SU-DHL-6 (cell line): ENCODE measurements around the gene TAF11L13.
A peak's percentile ranks its signal among the peaks of the same experiment; 100 is the strongest.

ENCODE experiments used
- H2AFZ ChIP-seq: fragments of 200-600 bp; sonication (generic); 2 replicates; pipeline ENCODE4 v1.6.1; 2014; ENCODE audit warnings: low read depth, mild to moderate bottlenecking, moderate library complexity, mixed read lengths, antibody characterized with exemption, low read length; ENCODE audit not compliant: severe bottlenecking
- H3F3A ChIP-seq: fragments of 200-600 bp; shearing (Covaris generic); 2 replicates; pipeline ENCODE4 v1.6.0; 2016; ENCODE audit warnings: antibody characterized with exemption, mild to moderate bottlenecking; ENCODE audit not compliant: insufficient read depth
- H3K27ac ChIP-seq: fragments of 200-600 bp; sonication (generic); 2 replicates; pipeline ENCODE4 v1.5.1; 2016; ENCODE audit warnings: low read depth, mild to moderate bottlenecking, low read length, moderate library complexity, mixed read lengths
- H3K27me3 ChIP-seq: fragments of 200-600 bp; sonication (generic), shearing (Covaris generic); 2 replicates; pipeline ENCODE4 v1.6.0; 2014; ENCODE audit warnings: mild to moderate bottlenecking, low read length
- H3K36me3 ChIP-seq: fragments of 200-600 bp; sonication (generic); 2 replicates; pipeline ENCODE4 v1.6.1; 2014; ENCODE audit warnings: mild to moderate bottlenecking, low read length, mixed read lengths
- H3K4me2 ChIP-seq: fragments of 300-600, 200-600 bp; shearing (Covaris generic), sonication (generic); 2 replicates; pipeline ENCODE4 v1.6.0; 2014; ENCODE audit warnings: low read length, low read depth, mild to moderate bottlenecking; ENCODE audit not compliant: poor library complexity, severe bottlenecking
- H3K4me3 ChIP-seq: fragments of 200-600 bp; sonication (generic); 2 replicates; pipeline ENCODE4 v1.5.1; 2014; ENCODE audit warnings: antibody characterized with exemption, low read length, mild to moderate bottlenecking, mixed read lengths; ENCODE audit not compliant: insufficient read depth, poor library complexity, severe bottlenecking
- H3K79me2 ChIP-seq: fragments of 200-600 bp; sonication (generic); 2 replicates; pipeline ENCODE4 v1.6.1; 2014; ENCODE audit warnings: mild to moderate bottlenecking, low read length, moderate library complexity; ENCODE audit not compliant: insufficient read depth
- H3K9ac ChIP-seq: fragments of 200-600 bp; sonication (generic); 2 replicates; pipeline ENCODE4 v1.7.0; 2014; ENCODE audit warnings: mild to moderate bottlenecking, low read length
- H3K9me2 ChIP-seq: fragments of 200-600 bp; sonication (generic); replicated peaks from 2 replicates; pipeline ENCODE4 v1.6.1; 2014; ENCODE audit warnings: low read length; ENCODE audit not compliant: insufficient read depth
- H3K9me3 ChIP-seq: fragments of 200-600 bp; sonication (generic); 2 replicates; pipeline ENCODE4 v1.6.1; 2014; ENCODE audit warnings: low read length, mixed read lengths; ENCODE audit not compliant: insufficient read depth
- H4K20me1 ChIP-seq: fragments of 200-600 bp; sonication (generic); 2 replicates; pipeline ENCODE4 v1.6.1; 2014; ENCODE audit warnings: low read depth, mild to moderate bottlenecking, antibody characterized with exemption, low read length, moderate library complexity, mixed read lengths
- EZH2phosphoT487 ChIP-seq: fragments of 200-600 bp; sonication (generic), shearing (Covaris generic); conservative IDR thresholded peaks from 2 replicates; pipeline ENCODE4 v1.6.1; 2018; ENCODE audit warnings: mild to moderate bottlenecking, antibody characterized with exemption, low read length, moderate library complexity, mixed read lengths
- TF ChIP-seq, protein P1 (sequence below): fragments of 200-600 bp; sonication (generic); IDR thresholded peaks from one replicate; pipeline ENCODE4 v1.5.1; 2017; ENCODE audit warnings: antibody characterized with exemption, mild to moderate bottlenecking, low read length, moderate library complexity; ENCODE audit not compliant: insufficient read depth, poor library complexity, severe bottlenecking

TAF11L13 gene

DNA sequence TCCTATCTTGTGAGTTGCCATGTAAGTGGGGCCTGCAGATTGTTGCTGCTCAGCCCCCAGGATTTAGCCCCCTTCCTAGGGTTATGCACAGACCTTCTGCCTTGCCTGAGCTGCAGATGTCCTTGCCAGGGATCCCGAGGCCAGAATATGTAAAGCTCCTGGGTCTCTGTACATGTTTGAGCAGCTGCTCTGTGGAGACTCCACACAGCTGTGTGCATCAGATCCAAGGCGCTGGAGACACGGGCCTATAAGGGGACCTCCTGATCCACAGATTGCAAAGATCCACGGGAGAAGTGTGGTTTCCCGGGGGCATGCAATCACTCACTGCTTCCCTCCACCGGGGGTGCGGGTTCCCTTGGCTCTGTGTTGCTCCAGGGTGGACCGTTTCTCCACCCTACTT lies 31.3 kb downstream of the TAF11L13 start:
- Histone ChIP-seq H3K9me2 (no peaks in the 10 kb centered on the region), H3K36me3 (no peaks in the 10 kb centered on the region), H2AFZ (no peak overlapping the region), H3K27me3 (no peaks in the 10 kb centered on the region), H3K9ac (no peak overlapping the region), H3K4me3 (no peak overlapping the region), H3K79me2 (no peaks in the 10 kb centered on the region), H4K20me1 (no peaks in the 10 kb centered on the region), H3K27ac (no peak overlapping the region), H3K4me2 (no peak overlapping the region), H3K9me3 (peaks cover 4% of the 10 kb centered on the region; the same call in 1 of the 2 replicates), H3F3A (no peaks in the 10 kb centered on the region)
- no peak for TF ChIP-seq EZH2phosphoT487
- TF ChIP-seq, protein P1, sequence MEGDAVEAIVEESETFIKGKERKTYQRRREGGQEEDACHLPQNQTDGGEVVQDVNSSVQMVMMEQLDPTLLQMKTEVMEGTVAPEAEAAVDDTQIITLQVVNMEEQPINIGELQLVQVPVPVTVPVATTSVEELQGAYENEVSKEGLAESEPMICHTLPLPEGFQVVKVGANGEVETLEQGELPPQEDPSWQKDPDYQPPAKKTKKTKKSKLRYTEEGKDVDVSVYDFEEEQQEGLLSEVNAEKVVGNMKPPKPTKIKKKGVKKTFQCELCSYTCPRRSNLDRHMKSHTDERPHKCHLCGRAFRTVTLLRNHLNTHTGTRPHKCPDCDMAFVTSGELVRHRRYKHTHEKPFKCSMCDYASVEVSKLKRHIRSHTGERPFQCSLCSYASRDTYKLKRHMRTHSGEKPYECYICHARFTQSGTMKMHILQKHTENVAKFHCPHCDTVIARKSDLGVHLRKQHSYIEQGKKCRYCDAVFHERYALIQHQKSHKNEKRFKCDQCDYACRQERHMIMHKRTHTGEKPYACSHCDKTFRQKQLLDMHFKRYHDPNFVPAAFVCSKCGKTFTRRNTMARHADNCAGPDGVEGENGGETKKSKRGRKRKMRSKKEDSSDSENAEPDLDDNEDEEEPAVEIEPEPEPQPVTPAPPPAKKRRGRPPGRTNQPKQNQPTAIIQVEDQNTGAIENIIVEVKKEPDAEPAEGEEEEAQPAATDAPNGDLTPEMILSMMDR: no peak

DNA sequence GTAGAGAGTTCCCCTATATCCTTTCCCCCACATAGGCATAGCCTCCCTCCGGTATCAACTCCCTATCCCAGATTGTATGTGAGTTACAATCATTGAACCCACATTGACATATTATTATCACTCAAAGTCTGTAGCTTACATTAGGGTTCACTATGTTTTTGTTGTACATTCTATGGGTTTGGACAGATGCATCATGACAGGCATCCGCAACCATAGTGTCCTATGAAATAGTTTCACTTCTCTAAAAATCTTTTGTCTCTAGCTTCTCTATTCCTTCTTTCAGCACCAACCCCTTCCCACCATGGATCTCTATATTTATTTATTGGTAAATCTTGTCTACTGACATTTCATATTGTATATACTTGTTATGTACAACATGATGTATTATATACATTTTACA lies 33.9 kb downstream of the TAF11L13 start:
- Histone ChIP-seq H3K79me2 (no peaks in the 10 kb centered on the region), H3K9ac (no peak overlapping the region), H3K4me2 (no peak overlapping the region), H3K27me3 (no peaks in the 10 kb centered on the region), H3K9me2 (no peaks in the 10 kb centered on the region), H4K20me1 (no peaks in the 10 kb centered on the region), H2AFZ (no peak overlapping the region), H3K36me3 (no peaks in the 10 kb centered on the region), H3K9me3 (peaks cover 4% of the 10 kb centered on the region; the same call in 1 of the 2 replicates), H3K4me3 (no peak overlapping the region), H3K27ac (peak overlapping the region; percentile 22; the same call in 1 of the 2 replicates), H3F3A (no peaks in the 10 kb centered on the region)
- no peak for TF ChIP-seq EZH2phosphoT487
- TF ChIP-seq, protein P1: no peak

DNA sequence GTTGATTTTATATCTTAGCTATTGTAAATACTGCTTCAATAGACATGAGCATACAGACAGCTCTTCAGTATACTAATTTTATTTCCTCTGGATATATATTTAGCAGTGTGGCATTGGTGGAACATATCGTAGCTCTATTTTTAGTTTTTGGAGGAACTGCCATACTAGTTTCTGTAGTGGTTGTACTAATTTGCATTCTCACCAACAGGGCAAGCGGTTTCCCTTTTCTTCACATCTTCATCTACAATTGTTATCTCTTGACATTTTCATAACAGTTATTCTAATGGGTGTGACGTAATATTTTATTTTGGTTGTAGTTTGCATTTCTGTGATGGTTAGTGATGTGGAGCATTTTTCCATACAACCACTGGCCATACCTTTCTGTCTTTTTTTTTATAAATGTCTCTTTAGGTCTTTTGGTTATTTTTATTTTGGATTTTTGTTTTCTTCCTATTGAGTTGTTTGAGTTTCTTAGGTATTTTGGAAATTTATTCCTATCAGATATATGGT lies 34.9 kb downstream of the TAF11L13 start:
- no peak overlapping the region for H3K9ac ChIP-seq
- no peaks in the 10 kb centered on the region for H3K9me2 ChIP-seq
- H3K27me3 ChIP-seq: no peaks in the 10 kb centered on the region
- peak overlapping the region; percentile 22 for H3K27ac ChIP-seq
- peak overlapping the region; percentile 6 for H3K4me2 ChIP-seq
- no peak overlapping the region for H3K4me3 ChIP-seq
- peaks cover 4% of the 10 kb centered on the region; the same call in 1 of the 2 replicates for H3K9me3 ChIP-seq
- H4K20me1 ChIP-seq: no peaks in the 10 kb centered on the region
- no peak overlapping the region for H2AFZ ChIP-seq
- no peaks in the 10 kb centered on the region for H3K36me3 ChIP-seq
- TF ChIP-seq, protein P1: no peak
- no peak for TF ChIP-seq EZH2phosphoT487
- H3F3A ChIP-seq: no peaks in the 10 kb centered on the region
- no peaks in the 10 kb centered on the region for H3K79me2 ChIP-seq
